NCI-H748 treated with DMSO at 0.1 percent for 48 hours (cell line): Measurements from ENCODE around the gene PCDHGB4.
"Not testable (repeated sequence)": the region's sequence is repeated elsewhere in the genome, so short reads cannot be mapped to it uniquely, and the experiment has no call there.

Experiments
- DNase-seq: peaks from one replicate; lab custom pipeline; 2025; lab: John Stamatoyannopoulos, UW

Gene PCDHGB4

GRCh38 chr5:141387557-141388311 lies at the start of gene PCDHGB4:
PCDHGB4 (plus strand) TSS chr5:141387698; CDS start chr5:141387885, 187 bp downstream.
- not testable (repeated sequence) for DNase-seq

- no peak for DNase-seq
These were observed 48.8 kb upstream of the PCDHGB4 start, which contains the start of gene PCDHGA2 for GRCh38 chr5:141338538-141339306. PCDHGA2 (plus strand) TSS chr5:141338760.

DNA sequence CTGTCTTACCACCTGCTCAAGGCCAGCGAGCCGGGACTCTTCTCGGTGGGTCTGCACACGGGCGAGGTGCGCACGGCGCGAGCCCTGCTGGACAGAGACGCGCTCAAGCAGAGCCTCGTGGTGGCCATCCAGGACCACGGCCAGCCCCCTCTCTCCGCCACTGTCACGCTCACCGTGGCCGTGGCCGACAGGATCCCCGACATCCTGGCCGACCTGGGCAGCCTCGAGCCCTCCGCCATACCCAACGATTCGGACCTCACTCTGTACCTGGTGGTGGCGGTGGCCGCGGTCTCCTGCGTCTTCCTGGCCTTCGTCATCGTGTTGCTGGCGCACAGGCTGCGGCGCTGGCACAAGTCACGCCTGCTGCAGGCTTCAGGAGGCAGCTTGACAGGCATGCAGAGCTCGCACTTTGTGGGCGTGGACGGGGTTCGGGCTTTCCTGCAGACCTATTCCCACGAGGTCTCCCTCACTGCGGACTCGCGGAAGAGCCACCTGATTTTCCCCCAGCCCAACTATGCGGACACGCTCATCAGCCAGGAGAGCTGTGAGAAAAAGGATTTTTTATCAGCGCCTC lies 46.6 kb upstream of the PCDHGB4 start:
- DNase-seq, result not testable (repeated sequence)

DNA sequence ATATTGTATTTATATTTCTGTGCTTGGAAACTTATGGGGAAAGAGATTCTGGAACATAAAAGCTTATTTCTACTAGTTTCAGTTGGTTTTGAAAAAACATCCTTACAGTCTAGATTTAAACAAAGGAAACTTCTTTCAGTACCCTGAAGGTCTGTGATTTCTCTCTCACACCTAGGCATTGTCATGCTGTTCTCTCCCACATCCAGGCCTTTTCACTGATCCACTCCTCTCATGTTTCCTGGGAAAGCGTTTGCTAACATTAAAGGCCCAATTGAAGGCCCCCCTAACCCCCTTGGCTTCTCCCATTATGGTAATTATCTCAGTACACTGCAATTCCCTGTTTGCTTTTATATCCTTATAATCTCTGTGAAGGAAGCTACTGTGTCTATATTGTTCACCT lies 44.7 kb upstream of the PCDHGB4 start:
- DNase-seq, result no peak

- DNase-seq, result no peak
These were observed 44.1 kb upstream of the PCDHGB4 start, which contains the start of gene PCDHGA3 for GRCh38 chr5:141343242-141343952. PCDHGA3 (plus strand) TSS chr5:141343829; CDS start chr5:141344034, 205 bp downstream.

GRCh38 chr5:141343953-141344463 lies 43.5 kb upstream of the PCDHGB4 start:
- DNase-seq, result no peak

GRCh38 chr5:141345327-141345726 lies 42.2 kb upstream of the PCDHGB4 start:
- no peak for DNase-seq

- not testable (repeated sequence) for DNase-seq
These were observed 41.5 kb upstream of the PCDHGB4 start for GRCh38 chr5:141346017-141346416.

GRCh38 chr5:141349917-141350619 lies 37.4 kb upstream of the PCDHGB4 start, which contains the start of gene PCDHGB1:
PCDHGB1 (plus strand) TSS chr5:141350099; CDS start chr5:141350261, 162 bp downstream.
- DNase-seq, result peak; percentile 90

- no peak for DNase-seq
These were observed 35.9 kb upstream of the PCDHGB4 start for GRCh38 chr5:141351591-141351990.

GRCh38 chr5:141354900-141355469 lies 32.5 kb upstream of the PCDHGB4 start, which contains the start of gene PCDHGA4:
PCDHGA4 (plus strand) TSS chr5:141355021; CDS start chr5:141355108, 87 bp downstream.
- DNase-seq, result no peak

DNA sequence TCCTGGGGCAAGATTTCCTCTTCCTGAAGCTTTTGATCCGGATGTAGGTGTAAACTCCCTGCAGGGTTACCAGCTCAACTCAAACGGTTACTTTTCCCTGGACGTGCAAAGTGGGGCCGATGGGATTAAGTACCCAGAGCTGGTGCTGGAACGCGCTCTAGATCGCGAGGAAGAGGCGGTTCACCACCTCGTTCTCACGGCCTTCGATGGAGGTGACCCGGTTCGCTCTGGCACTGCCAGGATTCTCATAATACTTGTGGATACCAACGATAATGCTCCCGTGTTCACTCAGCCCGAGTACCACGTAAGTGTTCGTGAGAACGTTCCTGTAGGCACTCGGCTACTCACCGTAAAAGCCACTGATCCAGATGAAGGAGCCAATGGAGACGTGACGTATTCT lies 31.9 kb upstream of the PCDHGB4 start:
- no peak for DNase-seq

DNA sequence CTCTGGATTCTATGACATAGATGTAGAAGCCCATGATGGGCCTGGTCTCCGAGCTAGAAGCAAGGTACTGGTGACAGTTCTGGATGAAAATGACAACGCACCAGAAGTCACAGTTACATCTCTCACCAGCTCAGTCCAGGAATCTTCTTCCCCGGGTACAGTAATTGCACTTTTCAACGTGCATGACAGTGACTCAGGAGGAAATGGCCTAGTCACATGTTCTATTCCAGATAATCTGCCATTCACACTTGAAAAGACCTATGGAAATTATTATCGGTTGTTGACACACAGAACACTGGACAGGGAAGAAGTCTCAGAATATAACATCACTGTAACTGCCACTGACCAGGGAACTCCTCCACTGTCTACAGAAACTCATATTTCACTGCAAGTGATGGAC lies 31.4 kb upstream of the PCDHGB4 start:
- DNase-seq, result no peak

- no peak for DNase-seq
These were observed 30.5 kb upstream of the PCDHGB4 start for GRCh38 chr5:141356950-141357349.

DNA sequence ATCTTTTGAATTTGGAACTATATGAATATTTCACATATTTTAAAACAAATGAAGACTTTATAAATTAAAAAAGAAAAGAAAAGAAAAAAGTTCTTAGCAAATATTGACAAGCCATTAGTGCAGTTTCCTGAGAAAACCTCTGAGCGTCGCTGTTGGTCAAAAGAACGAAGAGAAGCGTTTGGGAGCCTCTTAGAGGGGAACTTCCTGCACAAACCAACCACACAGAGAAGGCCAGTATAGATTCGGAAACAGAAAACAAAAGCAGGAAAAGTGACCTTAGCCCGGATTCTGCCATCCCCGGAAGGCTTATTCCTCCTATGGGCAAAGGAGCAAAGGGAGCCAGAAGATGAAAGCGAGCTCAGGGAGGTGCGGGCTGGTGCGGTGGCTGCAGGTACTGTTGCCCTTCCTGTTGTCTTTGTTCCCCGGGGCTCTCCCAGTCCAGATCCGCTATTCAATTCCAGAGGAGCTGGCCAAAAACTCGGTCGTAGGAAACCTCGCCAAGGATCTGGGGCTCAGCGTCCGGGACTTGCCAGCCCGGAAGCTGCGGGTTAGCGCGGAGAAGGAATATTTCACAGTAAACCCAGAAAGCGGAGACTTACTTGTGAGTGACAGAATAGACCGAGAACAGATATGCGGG lies 27.6 kb upstream of the PCDHGB4 start, which contains the start of gene PCDHGB2:
Gene PCDHGB2, plus strand, starts transcription at position 205 of the 637 bp plus-strand sequence. Its CDS starts 142 bp downstream, at position 347.
- no peak for DNase-seq

GRCh38 chr5:141360685-141361084 lies 26.8 kb upstream of the PCDHGB4 start:
- no peak for DNase-seq

DNA sequence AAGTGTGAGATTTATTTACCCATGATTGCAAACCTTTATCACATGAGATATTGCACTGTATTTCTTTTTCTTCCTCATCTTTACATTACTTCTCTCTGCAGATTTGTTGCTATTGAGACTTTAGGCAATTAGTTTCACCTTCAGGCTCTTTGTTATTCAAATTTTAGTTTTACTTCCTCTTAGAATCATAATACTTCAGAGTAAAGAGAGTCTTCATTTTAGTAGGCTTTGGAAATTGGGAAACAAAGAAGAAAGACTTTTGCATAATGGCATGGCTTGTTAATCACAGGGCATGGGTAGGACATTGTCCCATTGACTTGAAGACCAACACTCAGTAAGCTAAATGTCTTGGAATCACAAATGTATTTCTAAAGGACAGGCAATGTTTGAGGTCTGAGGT lies 24.8 kb upstream of the PCDHGB4 start:
- no peak for DNase-seq

DNA sequence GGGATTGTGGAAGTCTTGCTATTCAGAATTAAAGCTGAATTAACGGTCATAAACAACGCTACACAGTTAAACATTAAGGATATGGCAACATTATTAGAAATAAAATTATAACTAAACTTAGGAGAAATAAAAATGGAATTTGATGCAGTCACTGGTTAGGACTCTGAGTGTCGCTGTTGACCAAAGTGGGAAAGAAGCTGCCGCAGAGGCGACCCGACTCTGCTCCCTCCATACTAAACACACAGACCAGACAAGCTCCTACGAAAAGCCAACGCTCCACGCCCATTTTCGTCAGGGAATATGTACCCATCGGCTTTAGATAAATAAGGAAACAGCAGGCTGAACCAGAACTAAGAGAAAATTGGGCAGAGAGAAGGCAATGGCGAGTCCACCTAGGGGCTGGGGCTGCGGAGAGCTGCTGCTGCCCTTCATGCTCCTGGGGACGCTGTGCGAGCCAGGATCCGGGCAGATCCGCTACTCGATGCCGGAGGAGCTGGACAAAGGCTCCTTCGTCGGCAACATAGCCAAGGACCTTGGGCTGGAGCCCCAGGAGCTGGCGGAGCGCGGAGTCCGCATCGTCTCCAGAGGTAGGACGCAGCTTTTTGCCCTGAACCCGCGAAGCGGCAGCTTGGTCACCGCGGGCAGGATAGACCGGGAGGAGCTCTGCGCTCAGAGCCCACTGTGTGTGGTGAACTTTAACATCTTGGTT lies 23.4 kb upstream of the PCDHGB4 start, which contains the start of gene PCDHGA5:
Gene PCDHGA5, plus strand, starts transcription at position 211 of the 709 bp plus-strand sequence. Its CDS starts 169 bp downstream, at position 380.
- DNase-seq, result no peak
